HG03457 (cell line): ENCODE data around the gene GEN1.

Experiments
- ATAC-seq: cut with Tn5 transposase; IDR thresholded peaks from one replicate; pipeline ENCODE4 v1.9.1; 2021; ENCODE audit warnings: moderate number of reproducible peaks; ENCODE audit not compliant: unreplicated experiment

Gene GEN1, protein sequence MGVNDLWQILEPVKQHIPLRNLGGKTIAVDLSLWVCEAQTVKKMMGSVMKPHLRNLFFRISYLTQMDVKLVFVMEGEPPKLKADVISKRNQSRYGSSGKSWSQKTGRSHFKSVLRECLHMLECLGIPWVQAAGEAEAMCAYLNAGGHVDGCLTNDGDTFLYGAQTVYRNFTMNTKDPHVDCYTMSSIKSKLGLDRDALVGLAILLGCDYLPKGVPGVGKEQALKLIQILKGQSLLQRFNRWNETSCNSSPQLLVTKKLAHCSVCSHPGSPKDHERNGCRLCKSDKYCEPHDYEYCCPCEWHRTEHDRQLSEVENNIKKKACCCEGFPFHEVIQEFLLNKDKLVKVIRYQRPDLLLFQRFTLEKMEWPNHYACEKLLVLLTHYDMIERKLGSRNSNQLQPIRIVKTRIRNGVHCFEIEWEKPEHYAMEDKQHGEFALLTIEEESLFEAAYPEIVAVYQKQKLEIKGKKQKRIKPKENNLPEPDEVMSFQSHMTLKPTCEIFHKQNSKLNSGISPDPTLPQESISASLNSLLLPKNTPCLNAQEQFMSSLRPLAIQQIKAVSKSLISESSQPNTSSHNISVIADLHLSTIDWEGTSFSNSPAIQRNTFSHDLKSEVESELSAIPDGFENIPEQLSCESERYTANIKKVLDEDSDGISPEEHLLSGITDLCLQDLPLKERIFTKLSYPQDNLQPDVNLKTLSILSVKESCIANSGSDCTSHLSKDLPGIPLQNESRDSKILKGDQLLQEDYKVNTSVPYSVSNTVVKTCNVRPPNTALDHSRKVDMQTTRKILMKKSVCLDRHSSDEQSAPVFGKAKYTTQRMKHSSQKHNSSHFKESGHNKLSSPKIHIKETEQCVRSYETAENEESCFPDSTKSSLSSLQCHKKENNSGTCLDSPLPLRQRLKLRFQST

DNA sequence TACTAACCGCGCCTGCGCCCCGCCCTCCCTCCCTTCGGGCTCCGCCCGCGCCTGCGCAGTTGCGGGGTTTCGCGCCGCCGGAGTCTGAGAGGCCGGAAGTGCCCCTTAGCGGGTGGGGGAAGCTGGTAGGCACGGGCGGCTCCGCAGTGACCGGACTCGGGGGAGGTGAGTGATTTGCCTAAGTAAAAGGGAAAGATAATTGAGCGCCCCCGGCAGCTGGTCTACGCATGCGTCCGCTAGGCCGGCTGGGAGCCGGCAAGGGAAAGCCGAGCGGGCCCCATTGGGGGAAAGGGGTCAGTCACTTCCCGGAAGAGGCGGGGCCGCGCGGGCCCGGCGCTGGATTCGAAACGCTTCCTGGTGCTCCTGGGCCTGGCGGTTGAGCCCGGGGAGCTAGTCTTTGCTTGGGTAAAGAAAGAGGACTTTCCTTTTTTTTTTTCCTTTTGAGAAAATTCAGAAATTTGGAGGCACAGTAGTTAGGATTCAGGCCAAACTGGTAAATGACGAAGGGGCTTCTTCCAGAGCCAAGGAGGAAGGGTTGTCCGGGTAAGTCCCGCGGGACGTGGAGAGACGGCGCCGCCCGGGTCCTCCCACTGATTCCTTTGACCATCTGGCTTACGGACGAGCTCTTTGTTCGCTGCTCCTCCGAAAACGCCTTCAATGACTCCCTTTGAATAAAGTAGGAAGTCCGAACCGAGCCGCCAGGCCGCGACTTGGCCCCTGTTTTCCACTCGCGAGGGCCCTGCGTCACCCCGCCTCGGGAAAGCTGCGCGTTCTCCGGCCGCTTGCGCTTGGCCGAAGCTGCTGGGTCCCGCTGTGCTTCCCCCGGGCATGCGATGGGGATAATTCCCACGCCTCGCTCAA lies at the start of gene GEN1, which contains the start of gene SMC6:
Gene GEN1, plus strand, starts transcription at position 336 of the 861 bp plus-strand sequence. CDS start 5,806 bp downstream, outside the sequence.
Gene SMC6, minus strand, starts transcription at position 8 of the 861 bp plus-strand sequence. CDS start 7,864 bp downstream, outside the sequence.
- peak; percentile 62 for ATAC-seq

DNA sequence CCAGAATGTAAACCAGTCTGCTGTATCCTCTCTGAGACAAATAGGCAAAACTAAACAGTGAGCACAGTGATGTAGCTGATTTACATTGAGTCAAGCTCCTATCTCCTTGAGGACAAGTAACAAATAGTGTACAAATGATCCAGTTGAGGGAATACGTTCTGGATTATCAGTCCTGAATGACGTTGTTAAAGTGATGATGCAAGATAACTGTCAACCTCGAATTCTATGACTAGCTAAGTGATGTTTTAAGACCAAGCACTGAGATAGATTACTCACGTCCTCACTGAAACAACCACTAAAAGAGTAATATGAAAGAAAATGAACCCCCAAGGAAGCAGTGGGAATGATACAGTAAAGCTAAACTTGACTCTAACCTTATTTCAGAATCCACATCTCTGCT lies 47.1 kb upstream of the GEN1 start:
- no peak for ATAC-seq

DNA sequence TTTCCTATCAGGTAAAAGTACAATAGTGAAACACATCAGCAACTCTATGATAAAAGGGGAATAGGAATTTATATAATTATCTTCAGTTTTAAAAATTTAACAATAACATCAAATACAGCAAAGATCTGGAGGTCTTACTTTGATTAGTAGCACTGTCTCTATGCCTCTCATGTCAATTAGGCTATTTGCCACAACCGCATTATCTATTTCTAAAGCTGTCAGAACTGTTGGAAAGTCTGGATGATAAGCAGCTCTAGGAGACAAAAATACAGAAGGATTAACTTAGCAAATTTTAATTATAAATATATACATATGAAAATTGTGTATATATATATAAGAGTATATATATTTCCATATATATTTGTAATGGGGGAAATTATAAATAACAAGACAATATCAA lies 45.4 kb upstream of the GEN1 start:
- ATAC-seq: no peak

DNA sequence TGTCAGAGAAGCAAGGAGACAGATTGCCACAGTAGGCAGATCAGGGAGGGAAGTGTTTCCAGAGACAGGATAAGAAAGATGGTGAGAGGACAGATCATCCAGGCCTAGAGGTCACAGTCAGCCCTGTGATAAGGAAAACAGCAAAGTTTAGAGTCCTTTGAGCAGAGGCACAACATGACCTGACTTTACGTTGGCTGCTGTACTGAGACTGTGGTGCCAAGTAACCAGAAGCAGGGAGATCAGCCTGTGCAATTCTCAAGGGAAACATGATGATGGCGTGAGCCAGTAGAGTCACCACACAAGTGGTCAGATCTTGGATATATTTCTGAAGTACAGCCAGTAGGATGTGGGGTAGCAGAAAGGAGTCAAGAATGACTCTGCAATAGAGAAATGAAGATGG lies 44.0 kb upstream of the GEN1 start:
- ATAC-seq: no peak

DNA sequence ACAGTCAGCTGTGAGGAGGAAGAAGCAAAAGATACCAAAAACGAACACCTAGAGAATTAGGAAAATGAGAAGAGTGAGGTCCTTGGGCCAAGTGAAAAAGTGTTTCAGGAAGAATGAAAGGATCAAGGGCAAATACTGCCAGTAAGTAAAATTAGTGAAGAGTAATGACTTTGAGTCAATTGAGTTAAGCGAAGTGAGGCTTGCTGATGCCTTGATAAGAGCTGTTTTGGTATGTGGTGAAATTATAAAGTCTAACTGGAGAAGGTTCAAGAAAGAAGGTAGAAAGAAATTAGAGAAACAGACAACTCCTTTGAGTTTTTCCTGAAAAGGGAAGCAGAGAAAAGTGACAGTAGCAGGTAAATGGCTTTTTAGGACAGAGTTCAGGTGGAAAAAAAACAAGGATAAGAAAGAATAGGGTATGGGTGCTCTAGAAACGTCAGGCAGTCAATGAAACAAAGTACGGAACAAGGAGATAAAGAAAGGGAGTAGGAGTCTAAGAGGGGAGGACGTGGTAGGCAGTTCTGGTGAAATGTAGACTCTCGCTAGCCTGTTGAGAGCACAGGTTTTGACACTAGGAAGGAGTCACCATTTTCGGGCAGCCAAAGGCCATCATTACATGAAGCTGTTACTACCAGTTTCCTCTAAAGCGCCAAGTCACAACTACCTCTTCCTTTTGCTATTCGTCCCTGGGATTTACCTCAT lies 43.2 kb upstream of the GEN1 start:
- ATAC-seq: no peak

DNA sequence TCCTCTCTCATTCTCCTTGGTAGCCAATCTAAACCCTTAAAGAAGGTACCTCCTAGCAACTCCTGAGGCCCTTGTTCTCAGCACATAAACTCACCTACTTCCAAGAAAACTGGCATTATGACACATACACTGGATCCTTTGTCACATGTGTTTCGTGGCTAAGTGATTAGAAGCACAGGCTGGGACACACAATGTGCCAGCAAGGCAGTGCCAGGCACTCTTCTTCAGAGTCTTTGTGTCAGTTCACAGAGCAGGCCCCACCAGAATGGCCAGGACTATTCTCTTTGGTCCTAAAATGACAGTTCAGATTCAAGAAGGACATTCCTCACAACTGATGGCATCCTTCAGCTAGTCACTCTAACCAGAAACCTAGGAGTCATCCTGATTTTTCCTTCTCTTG lies 40.6 kb upstream of the GEN1 start:
- no peak for ATAC-seq

DNA sequence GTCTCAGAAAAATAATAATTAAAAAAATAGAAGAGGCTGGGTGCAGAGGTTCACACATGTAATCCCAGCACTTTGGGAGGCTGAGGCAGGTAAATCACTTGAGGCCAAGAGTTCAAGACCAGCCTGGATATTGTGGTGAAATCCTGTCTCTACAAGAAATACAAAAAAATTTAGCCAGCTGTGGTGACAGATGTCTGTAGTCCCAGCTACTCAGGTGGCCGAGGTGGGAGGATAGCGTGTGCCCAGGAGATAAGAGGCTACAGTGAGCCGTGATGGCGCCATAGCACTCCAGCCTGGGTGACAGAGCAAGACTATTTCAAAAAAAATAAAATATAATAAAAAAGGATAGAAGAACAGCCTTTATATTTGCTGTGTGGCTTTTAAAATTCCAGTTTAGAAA lies 36.3 kb upstream of the GEN1 start:
- ATAC-seq: no peak

DNA sequence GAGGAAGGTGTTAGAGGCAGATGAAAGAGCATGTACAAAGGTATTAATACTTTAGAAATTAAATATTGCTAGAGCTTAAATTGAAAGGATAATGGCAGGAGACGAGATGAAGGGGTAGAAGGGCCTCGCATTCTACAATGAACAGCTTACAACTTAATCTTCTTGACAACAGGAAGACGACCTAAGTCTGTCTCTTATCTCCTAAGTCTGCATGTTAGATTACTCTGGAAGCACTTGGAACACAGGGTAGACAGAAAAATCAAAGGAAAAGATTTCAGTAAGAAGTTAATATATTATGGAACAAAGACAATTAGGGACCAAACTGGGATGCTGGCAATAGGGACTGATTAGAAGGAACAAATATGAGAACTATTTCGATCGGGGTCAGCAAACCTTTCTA lies 35.2 kb upstream of the GEN1 start:
- no peak for ATAC-seq

DNA sequence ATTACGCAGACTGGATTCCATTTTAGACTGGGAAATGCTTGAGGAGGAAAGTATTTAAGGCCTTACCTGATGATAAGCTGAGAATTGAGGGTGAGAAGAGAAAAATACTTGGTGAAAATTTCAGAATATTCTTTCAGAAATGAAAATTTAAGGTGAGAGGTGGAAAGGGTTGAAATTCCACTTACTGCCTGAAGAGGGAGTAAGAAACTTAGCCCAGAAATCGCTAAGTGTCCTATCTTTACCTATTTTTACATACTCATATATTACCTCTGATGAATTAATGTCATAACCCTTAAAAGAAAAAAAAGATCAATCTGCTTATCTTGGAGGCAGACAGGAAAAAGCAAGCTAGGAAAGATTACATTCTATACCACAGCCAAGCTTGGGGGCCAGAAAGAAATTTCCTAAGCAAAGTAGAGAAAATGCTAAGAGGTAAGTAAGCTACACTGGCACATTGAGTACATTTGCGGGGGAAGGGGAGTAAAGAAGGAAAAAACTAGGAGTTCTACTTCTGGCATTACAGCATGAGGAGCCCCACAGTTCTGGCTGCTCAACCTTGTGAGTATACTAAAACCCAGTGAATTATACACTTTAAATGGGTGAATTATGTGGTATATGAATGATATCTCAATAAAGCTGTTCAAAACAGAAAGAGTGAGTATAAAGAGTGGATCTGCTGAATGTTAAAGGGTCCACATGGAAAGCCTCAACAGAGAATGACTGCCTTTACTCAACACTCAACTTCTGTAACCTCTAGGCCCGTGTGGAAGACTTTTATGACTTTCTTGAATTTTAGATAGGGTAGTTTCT lies 34.2 kb upstream of the GEN1 start:
- no peak for ATAC-seq

DNA sequence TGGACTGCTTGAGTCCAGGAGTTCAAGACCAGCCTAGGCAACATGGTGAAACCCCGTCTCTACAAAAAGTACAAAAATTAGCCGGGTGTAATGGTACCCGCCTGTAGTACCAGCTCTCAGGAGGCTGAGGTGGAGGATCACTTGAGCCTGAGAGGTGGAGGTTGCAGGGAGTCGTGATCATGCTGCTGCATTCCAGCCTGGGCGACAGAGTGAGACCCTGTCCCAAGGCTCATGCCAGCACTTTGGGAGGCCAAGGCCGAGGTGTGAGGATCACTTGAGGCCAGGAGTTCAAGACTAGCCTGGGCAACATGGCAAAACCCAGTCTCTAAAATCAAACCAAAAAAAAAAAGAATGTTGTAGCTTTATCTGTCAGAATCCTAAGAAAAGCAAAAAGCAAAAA lies 25.7 kb upstream of the GEN1 start:
- no peak for ATAC-seq

DNA sequence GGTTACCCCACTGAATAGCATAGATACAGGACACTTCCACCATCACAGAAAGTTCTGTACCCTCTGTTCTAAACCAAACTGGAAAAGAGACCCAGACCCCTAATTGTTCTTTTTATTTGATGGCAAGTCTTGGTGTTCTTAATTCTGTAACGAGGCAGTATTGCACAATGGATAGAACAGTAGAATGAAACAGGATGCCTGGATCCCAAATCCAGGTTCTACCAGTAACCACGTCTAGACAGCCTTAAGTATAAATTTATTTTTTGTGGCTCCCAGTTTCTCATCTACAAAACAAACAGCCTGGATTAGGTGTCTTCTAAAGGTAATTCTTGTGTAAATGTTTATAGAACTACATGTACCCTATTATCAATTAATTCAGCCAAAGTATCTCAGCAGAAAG lies 24.1 kb upstream of the GEN1 start:
- no peak for ATAC-seq

DNA sequence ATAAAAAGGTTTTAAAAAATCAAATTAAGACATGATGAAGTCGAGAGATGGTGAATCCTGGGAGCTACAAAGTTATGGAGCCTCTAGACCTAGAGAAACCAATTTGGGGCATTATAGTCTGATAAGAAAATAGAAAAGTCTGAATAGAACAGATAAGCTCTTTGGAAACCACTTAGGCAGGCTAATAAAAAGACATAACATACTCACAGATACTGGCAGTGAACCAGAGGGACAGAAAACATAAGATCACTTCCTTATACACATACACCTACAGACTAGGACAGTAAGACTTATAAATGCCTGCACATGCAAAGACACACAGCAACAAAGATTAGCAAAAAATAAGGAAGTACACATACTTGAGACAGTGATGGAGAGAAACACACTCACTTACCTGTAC lies 20.3 kb upstream of the GEN1 start:
- ATAC-seq: no peak

DNA sequence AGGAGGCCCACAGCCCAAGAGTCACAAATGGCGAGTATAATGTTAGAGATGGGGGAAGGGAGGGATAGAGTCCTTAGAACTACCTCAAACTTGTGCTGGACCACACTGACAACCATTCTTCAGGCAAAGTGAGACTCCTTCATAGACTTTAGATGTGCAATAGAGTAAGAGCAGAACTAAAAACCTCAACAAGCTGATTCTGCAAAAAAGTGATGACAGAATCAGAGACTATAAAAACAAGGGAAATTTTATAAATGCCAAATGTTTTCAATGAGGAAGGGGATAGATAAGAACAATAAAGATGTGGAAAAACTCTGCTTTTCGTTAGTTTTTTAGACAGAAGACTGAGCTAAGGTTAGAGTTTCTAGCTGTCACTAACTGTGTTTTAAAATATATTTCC lies 18.1 kb upstream of the GEN1 start:
- no peak for ATAC-seq

DNA sequence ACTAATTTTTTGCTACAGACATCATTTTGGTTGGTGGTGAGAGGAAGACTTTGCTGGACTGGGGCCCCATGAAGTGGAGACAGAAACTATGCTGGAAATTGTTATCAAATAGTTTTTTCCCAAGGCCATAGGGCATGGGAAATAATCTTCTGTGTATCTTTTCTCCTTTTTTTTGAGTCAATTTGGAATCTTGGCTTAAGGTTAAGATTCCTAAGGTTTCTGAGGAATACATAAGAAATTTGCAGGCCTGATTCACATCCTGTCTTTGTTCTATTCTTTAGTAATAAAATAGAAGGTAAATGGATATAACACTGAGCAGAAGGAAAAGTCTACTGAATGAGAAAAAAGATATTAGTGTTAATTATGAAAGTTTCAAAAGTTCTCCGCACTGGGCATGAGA lies 16.9 kb upstream of the GEN1 start:
- ATAC-seq: no peak

DNA sequence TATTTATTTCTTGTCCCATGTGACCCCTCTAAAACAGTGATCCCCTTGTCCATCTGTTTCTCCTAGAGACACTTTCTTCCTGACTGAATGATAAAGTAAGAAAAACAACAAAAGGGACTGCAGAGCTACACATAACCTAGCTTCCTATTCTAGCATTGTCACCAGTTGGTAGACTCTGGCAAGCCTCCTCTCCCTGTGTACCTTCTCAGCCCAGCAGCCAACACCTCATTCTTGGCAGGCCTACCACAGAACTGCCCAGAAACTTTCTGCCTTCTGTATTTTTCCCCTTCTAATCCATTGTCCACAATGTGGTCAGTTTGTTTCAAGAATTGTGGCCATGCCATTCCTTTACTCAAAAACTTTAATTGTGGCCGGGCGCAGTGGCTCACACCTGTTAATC lies 13.7 kb upstream of the GEN1 start:
- no peak for ATAC-seq

DNA sequence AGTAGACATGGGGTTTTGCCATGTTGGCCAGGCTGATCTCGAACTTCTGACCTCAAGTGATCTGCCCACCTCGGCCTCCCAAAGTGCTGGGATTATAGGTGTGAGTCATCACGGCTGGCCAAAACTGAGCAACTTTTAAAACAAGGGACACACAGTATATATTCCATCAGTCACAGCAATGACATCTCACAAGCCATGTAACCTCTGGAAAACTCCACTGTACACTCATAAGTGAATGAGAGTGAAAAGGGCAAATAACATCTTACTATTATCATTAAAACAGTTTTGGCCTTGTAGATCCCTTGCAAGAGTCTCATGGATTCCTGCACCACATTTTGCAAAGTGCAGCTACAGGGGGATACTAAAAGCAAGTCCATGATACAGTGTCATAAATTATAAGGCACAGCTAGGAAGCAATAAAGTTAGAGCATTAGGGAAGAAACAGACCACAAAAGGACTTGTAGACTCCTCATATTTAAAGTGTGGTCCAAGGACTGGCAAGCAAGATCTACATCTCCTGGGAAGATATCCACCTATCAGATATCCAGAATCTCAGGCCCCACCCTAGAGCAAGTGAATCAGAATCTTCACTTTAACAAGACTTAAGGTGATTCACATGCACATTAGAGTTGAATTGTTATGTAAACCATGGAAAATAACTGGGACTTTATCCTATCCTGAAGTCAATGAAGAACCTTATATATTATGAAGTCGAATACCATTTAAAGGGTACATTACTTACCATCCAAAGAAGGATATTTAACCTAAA lies 6.1 kb upstream of the GEN1 start:
- no peak for ATAC-seq

DNA sequence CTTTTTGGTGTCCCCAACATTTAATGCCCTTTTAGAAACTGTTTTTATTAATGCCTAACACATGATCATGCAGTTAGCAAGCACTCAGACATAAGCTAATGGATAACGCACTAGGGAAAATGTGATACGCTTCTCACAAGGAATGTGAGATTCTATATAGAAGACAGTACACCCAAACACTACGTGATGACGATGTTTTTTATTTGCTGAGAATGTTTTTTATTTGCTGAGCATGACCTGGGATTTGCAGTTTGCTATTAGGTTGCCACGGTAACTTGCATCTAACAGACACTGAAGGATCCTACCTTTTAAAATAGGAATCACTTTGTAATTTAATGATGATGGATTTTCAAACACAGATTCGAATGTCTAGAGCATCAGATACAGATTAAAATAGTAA lies 5.2 kb upstream of the GEN1 start:
- ATAC-seq: no peak

DNA sequence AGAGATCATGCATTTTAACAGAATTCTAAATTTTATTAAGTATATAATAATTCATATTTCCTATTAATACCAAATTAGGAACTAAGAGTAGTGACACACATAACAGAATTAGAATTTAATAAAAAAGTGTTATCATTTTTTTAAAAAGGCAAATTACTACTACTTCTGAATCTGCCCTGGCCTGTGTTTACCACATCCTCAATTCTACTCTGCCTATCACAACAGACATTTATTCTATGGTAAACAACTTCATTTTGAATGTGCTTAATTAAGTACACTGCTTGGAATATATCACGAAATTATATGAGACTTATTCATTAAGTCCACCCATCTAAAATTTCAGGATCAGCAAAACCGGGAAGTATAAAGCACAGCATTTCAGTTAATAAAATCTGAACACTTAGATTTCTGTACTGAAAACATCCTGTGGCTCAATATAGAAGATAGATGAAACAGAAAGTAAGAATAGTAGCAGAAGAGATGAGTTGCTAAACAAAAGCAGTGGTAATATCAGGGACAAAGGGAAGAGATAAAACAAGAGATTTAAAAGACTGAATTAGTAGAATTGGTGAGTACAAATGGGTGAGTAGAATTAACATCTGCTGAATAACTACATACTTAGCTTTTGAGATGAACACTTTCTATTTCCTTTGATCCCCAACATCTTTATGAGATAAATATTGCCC lies 4.0 kb upstream of the GEN1 start:
- peak; percentile 17 for ATAC-seq
